Mammary epithelial cell (primary cell): ENCODE results near the gene DRG1.

Experiments used
- CTCF ChIP-seq, 2 donors: IDR thresholded peaks in 1 of 2; conservative IDR thresholded peaks in 1 of 2; 2 replicates each; pipeline ENCODE4 v1.5.1; 2011 to 2012; ENCODE audit warnings: inconsistent platforms in 2 of 2, low read length in 2 of 2, mild to moderate bottlenecking in 2 of 2, control low read depth in 1 of 2, low read depth in 1 of 2; ENCODE audit not compliant: insufficient read depth in 1 of 2; ENCODE audit errors: extremely low read depth in 1 of 2
- EZH2 ChIP-seq: IDR thresholded peaks from 2 replicates; pipeline ENCODE4 v1.6.1; 2012; ENCODE audit warnings: low read length, inconsistent platforms, borderline replicate concordance

- no peak for TF ChIP-seq EZH2
- no peak for TF ChIP-seq CTCF (conservative IDR thresholded peaks at IDR 0.05 in 1 of 2, IDR thresholded peaks at IDR 0.05 in 1 of 2; ENCODE audit: extremely low read depth in 1 of 2, insufficient read depth in 1 of 2, low read depth in 1 of 2, low read length in 2 of 2)
These were observed 21.8 kb upstream of the DRG1 start for GRCh38 chr22:31377612-31378011.
